RWPE2 (cell line): ENCODE measurements around the gene DNAI1.

Source experiments
- ATAC-seq: fragments of 200-7000 bp; cut with Tn5 transposase; 3 replicates; pipeline ENCODE4 v1.9.1; 2021; ENCODE audit warnings: low read depth
- DNase-seq: peaks from one replicate; pipeline ENCODE4 v3.0.0-alpha.2; 2020; ENCODE audit warnings: low spot score
- H3K27ac ChIP-seq: fragments of 450-650 bp; 2 replicates; pipeline ENCODE4 v1.5.1; 2017; ENCODE audit warnings: mild to moderate bottlenecking; ENCODE audit not compliant: poor library complexity, severe bottlenecking
- H3K27me3 ChIP-seq: fragments of 250-450 bp; sonication (Bioruptor Pico); 2 replicates; pipeline ENCODE4 v1.5.1; 2021; ENCODE audit warnings: mild to moderate bottlenecking, moderate library complexity; ENCODE audit not compliant: insufficient read depth, poor library complexity, severe bottlenecking
- H3K36me3 ChIP-seq: fragments of 250-450 bp; sonication (Bioruptor Pico); 2 replicates; pipeline ENCODE4 v1.5.1; 2020; ENCODE audit warnings: low read depth, mild to moderate bottlenecking, moderate library complexity
- H3K4me1 ChIP-seq: fragments of 250-450 bp; sonication (Bioruptor Pico); 2 replicates; pipeline ENCODE4 v1.5.1; 2021; ENCODE audit warnings: mild to moderate bottlenecking, moderate library complexity; ENCODE audit not compliant: insufficient read depth, poor library complexity, severe bottlenecking
- H3K4me3 ChIP-seq: fragments of 250-450 bp; sonication (Bioruptor Pico); 2 replicates; pipeline ENCODE4 v1.5.1; 2021; ENCODE audit warnings: mild to moderate bottlenecking, moderate library complexity; ENCODE audit not compliant: severe bottlenecking
- H3K9me3 ChIP-seq: fragments of 250-450 bp; sonication (Bioruptor Pico); 2 replicates; pipeline ENCODE4 v1.5.1; 2021; ENCODE audit warnings: mild to moderate bottlenecking, moderate library complexity; ENCODE audit not compliant: severe bottlenecking
- TF ChIP-seq, protein P1 (sequence below): fragments of 450-650 bp; IDR thresholded peaks from one replicate; pipeline ENCODE4 v1.5.1; 2017; ENCODE audit warnings: mild to moderate bottlenecking, moderate library complexity; ENCODE audit not compliant: poor library complexity, severe bottlenecking

The DNAI1 gene

DNA sequence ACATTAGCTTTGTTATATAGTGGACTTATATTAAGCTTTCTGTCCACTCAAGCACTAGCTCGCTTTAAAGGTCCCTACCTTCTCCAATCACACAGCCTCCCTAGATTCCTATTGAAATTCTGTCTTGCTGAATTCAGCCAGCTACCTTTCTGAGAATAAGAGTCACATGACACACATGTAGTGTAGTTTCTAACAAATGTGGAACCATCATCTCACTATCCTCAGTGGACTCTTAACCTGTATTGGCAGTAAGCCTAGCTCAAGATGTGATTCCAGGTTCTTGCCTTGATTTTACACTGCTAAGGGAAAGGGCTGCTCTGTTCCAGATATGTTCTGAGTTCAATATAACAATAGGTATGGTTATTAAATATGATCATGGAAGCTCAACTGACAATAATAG is 11.7 kb upstream of the DNAI1 start:
- H3K27ac ChIP-seq, result no peak overlapping the region
- DNase-seq, result no peak
- H3K4me1 ChIP-seq, result no peaks in the 10 kb centered on the region
- H3K27me3 ChIP-seq, result no peaks in the 10 kb centered on the region
- TF ChIP-seq, protein P1, sequence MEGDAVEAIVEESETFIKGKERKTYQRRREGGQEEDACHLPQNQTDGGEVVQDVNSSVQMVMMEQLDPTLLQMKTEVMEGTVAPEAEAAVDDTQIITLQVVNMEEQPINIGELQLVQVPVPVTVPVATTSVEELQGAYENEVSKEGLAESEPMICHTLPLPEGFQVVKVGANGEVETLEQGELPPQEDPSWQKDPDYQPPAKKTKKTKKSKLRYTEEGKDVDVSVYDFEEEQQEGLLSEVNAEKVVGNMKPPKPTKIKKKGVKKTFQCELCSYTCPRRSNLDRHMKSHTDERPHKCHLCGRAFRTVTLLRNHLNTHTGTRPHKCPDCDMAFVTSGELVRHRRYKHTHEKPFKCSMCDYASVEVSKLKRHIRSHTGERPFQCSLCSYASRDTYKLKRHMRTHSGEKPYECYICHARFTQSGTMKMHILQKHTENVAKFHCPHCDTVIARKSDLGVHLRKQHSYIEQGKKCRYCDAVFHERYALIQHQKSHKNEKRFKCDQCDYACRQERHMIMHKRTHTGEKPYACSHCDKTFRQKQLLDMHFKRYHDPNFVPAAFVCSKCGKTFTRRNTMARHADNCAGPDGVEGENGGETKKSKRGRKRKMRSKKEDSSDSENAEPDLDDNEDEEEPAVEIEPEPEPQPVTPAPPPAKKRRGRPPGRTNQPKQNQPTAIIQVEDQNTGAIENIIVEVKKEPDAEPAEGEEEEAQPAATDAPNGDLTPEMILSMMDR, result no peak
- H3K4me3 ChIP-seq, result no peak overlapping the region
- no peaks in the 10 kb centered on the region for H3K36me3 ChIP-seq
- ATAC-seq, result no peak
- H3K9me3 ChIP-seq, result no peaks in the 10 kb centered on the region

DNA sequence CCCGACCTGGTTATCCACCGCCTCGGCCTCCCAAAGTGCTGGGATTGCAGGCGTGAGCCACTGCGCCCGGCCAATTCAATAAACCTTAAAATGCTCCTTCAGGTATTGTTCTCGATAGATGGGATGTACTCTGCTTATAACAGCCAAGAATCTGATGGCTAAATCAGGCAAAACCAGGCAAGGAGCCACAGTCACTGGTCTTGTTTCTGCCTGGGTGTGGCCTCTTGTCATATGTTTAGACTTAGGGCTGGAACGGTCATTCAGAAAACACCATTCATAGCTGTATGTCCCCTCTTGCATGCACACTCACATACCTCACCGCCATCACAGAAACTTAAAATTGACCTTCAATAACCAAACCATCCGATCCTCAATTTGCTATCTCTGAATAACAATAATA is 8.0 kb upstream of the DNAI1 start:
- TF ChIP-seq, protein P1, result no peak
- ATAC-seq, result no peak

DNA sequence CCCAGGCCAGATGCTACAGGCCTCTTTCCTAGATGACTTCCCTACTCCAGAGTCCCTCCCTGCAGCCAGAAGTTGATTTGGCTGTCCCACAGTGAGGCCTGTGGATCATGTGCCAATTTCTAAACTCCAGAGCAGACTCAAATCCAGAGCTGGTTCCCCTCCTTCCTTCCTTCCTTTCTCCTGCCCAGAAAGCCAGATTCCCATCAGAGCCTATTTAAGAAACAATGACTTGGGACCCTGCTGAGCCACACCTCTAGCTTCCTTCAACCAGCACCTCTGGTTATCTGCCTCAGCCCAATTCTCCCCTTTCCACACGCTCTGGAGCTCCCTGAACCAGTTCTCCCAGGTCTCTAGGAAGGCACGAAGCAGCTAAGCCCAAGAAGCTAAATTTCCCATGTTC is 7.5 kb upstream of the DNAI1 start:
- no peak for ATAC-seq
- no peak overlapping the region for H3K4me3 ChIP-seq
- H3K9me3 ChIP-seq, result no peaks in the 10 kb centered on the region
- no peaks in the 10 kb centered on the region for H3K4me1 ChIP-seq
- no peak overlapping the region for H3K27ac ChIP-seq
- no peak for DNase-seq
- no peaks in the 10 kb centered on the region for H3K27me3 ChIP-seq
- H3K36me3 ChIP-seq, result no peaks in the 10 kb centered on the region
- TF ChIP-seq, protein P1, result no peak

More for the DNA sequence above, 8.0 kb upstream of the DNAI1 start:
- H3K36me3 ChIP-seq, result no peaks in the 10 kb centered on the region
- DNase-seq, result no peak
- H3K27ac ChIP-seq, result no peak overlapping the region
- no peaks in the 10 kb centered on the region for H3K27me3 ChIP-seq
- H3K9me3 ChIP-seq, result no peaks in the 10 kb centered on the region
- H3K4me1 ChIP-seq, result no peaks in the 10 kb centered on the region
- no peak overlapping the region for H3K4me3 ChIP-seq

DNA sequence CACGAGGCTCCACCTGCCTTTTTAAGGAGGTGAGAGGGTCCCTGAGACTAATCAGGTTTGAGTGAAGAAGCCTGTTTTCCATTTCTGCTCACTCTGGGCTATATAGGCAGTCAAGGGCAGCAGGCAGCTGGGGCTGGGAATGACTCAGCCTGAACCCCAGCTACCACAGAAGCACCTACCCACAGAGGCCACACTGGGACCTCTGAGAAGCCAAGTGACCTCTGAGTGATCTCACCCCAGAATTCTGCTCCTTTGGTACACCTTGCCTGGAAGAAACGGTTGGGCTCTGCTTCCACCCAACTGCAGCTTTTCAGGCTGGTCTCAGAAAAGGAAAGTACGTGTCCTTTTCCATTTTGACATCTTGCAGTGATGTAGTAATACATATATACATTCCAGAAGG is 7.1 kb upstream of the DNAI1 start:
- Histone ChIP-seq H3K27me3 (no peaks in the 10 kb centered on the region), H3K9me3 (no peaks in the 10 kb centered on the region), H3K4me1 (peaks cover under 1% of the 10 kb centered on the region), H3K36me3 (no peaks in the 10 kb centered on the region), H3K4me3 (no peak overlapping the region), H3K27ac (no peak overlapping the region)
- ATAC-seq (no peak), DNase-seq (no peak)
- TF ChIP-seq, protein P1, result no peak

DNA sequence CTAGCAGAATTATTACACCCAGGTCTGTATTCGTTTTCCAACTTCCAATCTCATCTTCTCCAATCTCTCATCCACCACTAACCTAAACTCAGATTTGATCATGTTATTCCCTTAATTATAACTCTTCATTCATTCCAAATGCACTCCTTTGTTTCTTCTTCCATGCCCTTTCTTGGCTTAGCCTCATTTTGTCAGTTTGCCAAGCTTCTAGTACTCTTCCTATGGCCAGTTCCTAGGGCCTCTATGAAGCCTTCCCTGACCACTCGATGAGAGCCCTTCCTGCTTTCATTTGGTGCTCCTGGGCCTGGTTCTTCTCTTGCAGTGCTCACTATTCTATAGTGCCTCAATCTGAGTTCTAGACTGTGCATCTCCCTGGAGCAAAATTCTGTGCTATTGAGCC is 6.0 kb upstream of the DNAI1 start:
- Histone ChIP-seq H3K36me3 (no peaks in the 10 kb centered on the region), H3K9me3 (no peaks in the 10 kb centered on the region), H3K4me3 (no peak overlapping the region), H3K4me1 (peaks cover 3% of the 10 kb centered on the region), H3K27me3 (no peaks in the 10 kb centered on the region), H3K27ac (no peak overlapping the region)
- TF ChIP-seq, protein P1, result no peak
- no peak for DNase-seq
- ATAC-seq, result no peak
